GM21825 (cell line): ENCODE data around the gene ZPLD1.

Experiments used
- ATAC-seq: cut with Tn5 transposase; IDR thresholded peaks from one replicate; pipeline ENCODE4 v1.9.1; 2021; ENCODE audit warnings: mild to moderate bottlenecking, moderate library complexity; ENCODE audit not compliant: unreplicated experiment

Gene ZPLD1

GRCh38 chr3:102464261-102464660 is 29.4 kb downstream of the ZPLD1 start:
- ATAC-seq, result no peak

GRCh38 chr3:102466001-102466400 is 31.2 kb downstream of the ZPLD1 start:
- no peak for ATAC-seq

- no peak for ATAC-seq
These were observed 35.3 kb downstream of the ZPLD1 start for GRCh38 chr3:102470066-102470465.

GRCh38 chr3:102471001-102471400 is 36.2 kb downstream of the ZPLD1 start:
- ATAC-seq, result no peak

- ATAC-seq, result no peak
These were observed 36.7 kb downstream of the ZPLD1 start for GRCh38 chr3:102471491-102471890.

- no peak for ATAC-seq
These were observed 38.8 kb downstream of the ZPLD1 start for GRCh38 chr3:102473648-102474047.

GRCh38 chr3:102474207-102474606 is 39.4 kb downstream of the ZPLD1 start:
- no peak for ATAC-seq

- ATAC-seq, result no peak
These were observed 41.4 kb downstream of the ZPLD1 start for GRCh38 chr3:102476198-102476597.

- no peak for ATAC-seq
These were observed 43.3 kb downstream of the ZPLD1 start for GRCh38 chr3:102478160-102478559.

GRCh38 chr3:102480139-102480538 is 45.3 kb downstream of the ZPLD1 start:
- no peak for ATAC-seq

GRCh38 chr3:102481050-102481449 is 46.2 kb downstream of the ZPLD1 start:
- ATAC-seq, result no peak

GRCh38 chr3:102483556-102483955 is 48.7 kb downstream of the ZPLD1 start:
- no peak for ATAC-seq

- no peak for ATAC-seq
These were observed 49.5 kb downstream of the ZPLD1 start for GRCh38 chr3:102484363-102484762.

- ATAC-seq, result no peak
These were observed 50.9 kb downstream of the ZPLD1 start for GRCh38 chr3:102485701-102486100.

GRCh38 chr3:102488331-102488730 is 53.5 kb downstream of the ZPLD1 start:
- ATAC-seq, result no peak

GRCh38 chr3:102492300-102492699 is 57.5 kb downstream of the ZPLD1 start:
- ATAC-seq, result no peak

GRCh38 chr3:102497571-102497970 is 62.8 kb downstream of the ZPLD1 start:
- ATAC-seq, result no peak

GRCh38 chr3:102505542-102505941 is 70.7 kb downstream of the ZPLD1 start:
- no peak for ATAC-seq

GRCh38 chr3:102510663-102511062 is 75.8 kb downstream of the ZPLD1 start:
- ATAC-seq, result no peak

GRCh38 chr3:102511168-102511567 is 76.4 kb downstream of the ZPLD1 start:
- ATAC-seq, result no peak

GRCh38 chr3:102511639-102512038 is 76.8 kb downstream of the ZPLD1 start:
- ATAC-seq, result no peak

- ATAC-seq, result no peak
These were observed 78.1 kb downstream of the ZPLD1 start for GRCh38 chr3:102512734-102513504.

- ATAC-seq, result no peak
These were observed 79.4 kb downstream of the ZPLD1 start for GRCh38 chr3:102514241-102514640.
